Measurements from ENCODE around the gene CASR.

CASR gene

DNA sequence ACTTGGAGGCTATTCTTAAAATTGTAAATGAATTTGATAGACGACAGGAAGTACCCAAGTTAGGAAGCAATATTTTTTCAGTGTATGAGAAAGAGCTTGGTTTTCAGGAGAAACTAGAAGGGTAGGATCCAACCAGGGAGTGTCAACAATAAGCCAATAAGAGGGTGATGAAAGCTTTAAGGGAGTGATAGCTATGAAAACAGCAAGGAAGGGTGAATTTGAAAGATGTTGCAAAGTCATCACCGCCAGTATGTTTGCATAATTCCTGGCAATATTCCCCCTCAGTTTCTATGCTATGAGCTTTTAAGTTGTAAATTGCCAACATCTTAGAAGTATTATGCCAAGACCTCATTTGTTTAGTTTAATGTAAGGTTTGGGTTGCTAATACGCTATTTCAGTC is 129.8 kb downstream of the CASR start:
- no CpG with 5 or more reads among the region's 3 CpGs for WGBS (ENCODE audit: extremely low coverage, insufficient coverage, low lambda C conversion rate)
- Histone ChIP-seq H3K27me3 (ENCODE audit: insufficient read depth, low read length, poor library complexity) (no peaks in the 10 kb centered on the region), H2BK15ac (replicated peaks; ENCODE audit: low read depth) (no peak overlapping the region), H3K4me2 (ENCODE audit: low read length) (no peak overlapping the region), H3K9ac (ENCODE audit: low read length) (no peak overlapping the region), H3K4ac (ENCODE audit: low read depth, low read length) (no peak overlapping the region), H3K79me1 (ENCODE audit: low read length) (no peaks in the 10 kb centered on the region), H3K18ac (ENCODE audit: low read length) (no peak overlapping the region), H2AK5ac (ENCODE audit: low read length) (no peak overlapping the region), H3K36me3 (ENCODE audit: control insufficient read depth, insufficient read depth, low read length) (no peaks in the 10 kb centered on the region), H2BK120ac (ENCODE audit: low read depth, low read length) (no peak overlapping the region), H3K27ac (ENCODE audit: low read depth, low read length) (no peak overlapping the region), H4K5ac (ENCODE audit: low read length) (no peak overlapping the region), H2BK5ac (ENCODE audit: low read length) (no peak overlapping the region), H3K4me3 (ENCODE audit: low read length) (no peak overlapping the region), H3K23ac (ENCODE audit: low read length) (no peak overlapping the region), H3K79me2 (ENCODE audit: control insufficient read depth, insufficient read depth, low read length) (no peaks in the 10 kb centered on the region), H4K8ac (ENCODE audit: low read depth, low read length) (no peak overlapping the region), H3K4me1 (ENCODE audit: control insufficient read depth, low read depth, low read length) (no peaks in the 10 kb centered on the region), H3K56ac (ENCODE audit: low read length) (no peak overlapping the region)
- no peak for DNase-seq

DNA sequence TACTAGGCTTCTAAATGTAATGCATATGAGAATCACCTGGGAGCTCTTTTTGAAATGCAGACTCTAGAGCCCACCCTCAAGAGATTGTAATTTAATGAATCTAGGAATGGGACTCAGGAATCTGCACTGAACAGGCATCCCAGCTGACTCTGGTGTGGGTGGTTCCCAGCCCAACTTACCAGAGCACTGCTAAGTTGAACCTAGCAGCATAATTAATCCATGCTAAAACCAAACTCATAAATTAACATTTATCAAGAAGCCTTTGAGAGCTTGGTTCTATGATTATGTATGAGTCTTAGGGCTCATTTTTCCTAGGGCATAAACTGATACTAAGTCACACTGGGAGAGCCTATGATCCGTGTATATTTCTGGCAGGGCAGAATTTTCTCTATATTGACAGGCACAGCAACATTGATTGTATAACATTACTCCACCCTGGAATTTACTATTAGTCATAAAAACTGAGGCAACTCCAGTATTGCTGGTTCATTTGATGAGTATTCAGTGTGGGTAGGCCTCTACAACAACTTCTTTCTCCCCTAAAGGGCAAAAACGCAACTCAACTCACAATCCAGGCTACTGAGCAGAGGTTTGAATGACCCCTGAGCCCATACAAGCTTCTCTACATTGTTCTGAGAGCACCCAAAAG is 130.9 kb downstream of the CASR start:
- Histone ChIP-seq H3K79me1 (ENCODE audit: low read length) (no peaks in the 10 kb centered on the region), H2BK5ac (ENCODE audit: low read length) (no peak overlapping the region), H3K18ac (ENCODE audit: low read length) (no peak overlapping the region), H2AK5ac (ENCODE audit: low read length) (no peak overlapping the region), H3K36me3 (ENCODE audit: control insufficient read depth, insufficient read depth, low read length) (no peaks in the 10 kb centered on the region), H3K56ac (ENCODE audit: low read length) (no peak overlapping the region), H2BK15ac (replicated peaks; ENCODE audit: low read depth) (no peak overlapping the region), H3K4me1 (ENCODE audit: control insufficient read depth, low read depth, low read length) (no peaks in the 10 kb centered on the region), H3K27ac (ENCODE audit: low read depth, low read length) (no peak overlapping the region), H3K4me2 (ENCODE audit: low read length) (no peak overlapping the region), H3K4me3 (ENCODE audit: low read length) (no peak overlapping the region), H3K79me2 (ENCODE audit: control insufficient read depth, insufficient read depth, low read length) (no peaks in the 10 kb centered on the region), H3K4ac (ENCODE audit: low read depth, low read length) (no peak overlapping the region), H4K8ac (ENCODE audit: low read depth, low read length) (no peak overlapping the region), H3K27me3 (ENCODE audit: insufficient read depth, low read length, poor library complexity) (no peaks in the 10 kb centered on the region), H3K23ac (ENCODE audit: low read length) (no peak overlapping the region), H3K9ac (ENCODE audit: low read length) (no peak overlapping the region), H4K5ac (ENCODE audit: low read length) (no peak overlapping the region), H2BK120ac (ENCODE audit: low read depth, low read length) (no peak overlapping the region)
- no peak for DNase-seq
- WGBS (ENCODE audit: extremely low coverage, insufficient coverage, low lambda C conversion rate) = no CpG with 5 or more reads among the region's 2 CpGs

DNA sequence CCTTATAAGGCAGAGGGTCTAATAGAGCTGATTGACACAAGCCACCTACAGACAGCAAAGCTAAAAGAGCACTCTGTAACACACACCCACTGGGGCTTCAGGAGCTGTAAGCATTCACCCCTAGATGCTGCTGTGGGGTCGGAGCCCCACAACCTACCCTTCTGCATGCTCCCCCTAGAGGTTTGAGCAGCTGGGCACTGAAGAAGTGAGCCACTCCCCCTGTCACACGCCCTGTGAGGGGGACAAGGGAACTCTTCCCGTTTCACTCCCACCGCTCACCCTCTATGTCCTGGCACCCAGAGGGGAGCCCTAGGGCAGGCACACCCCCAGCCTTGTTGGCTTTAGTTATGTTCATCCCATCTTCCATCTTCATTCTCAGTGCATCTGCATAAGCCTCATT is 132.2 kb downstream of the CASR start:
- no peak overlapping the region for H3K4ac ChIP-seq (ENCODE audit: low read depth, low read length)
- no peak overlapping the region for H3K27ac ChIP-seq (ENCODE audit: low read depth, low read length)
- H4K8ac ChIP-seq (ENCODE audit: low read depth, low read length) = no peak overlapping the region
- peak overlapping the region; percentile 45 for H3K56ac ChIP-seq (ENCODE audit: low read length)
- H2BK5ac ChIP-seq (ENCODE audit: low read length) = no peak overlapping the region
- H3K79me2 ChIP-seq (ENCODE audit: control insufficient read depth, insufficient read depth, low read length) = no peaks in the 10 kb centered on the region
- no peaks in the 10 kb centered on the region for H3K4me1 ChIP-seq (ENCODE audit: control insufficient read depth, low read depth, low read length)
- H4K5ac ChIP-seq (ENCODE audit: low read length) = no peak overlapping the region
- no peaks in the 10 kb centered on the region for H3K27me3 ChIP-seq (ENCODE audit: insufficient read depth, low read length, poor library complexity)
- H3K4me3 ChIP-seq (ENCODE audit: low read length) = no peak overlapping the region
- no peaks in the 10 kb centered on the region for H3K36me3 ChIP-seq (ENCODE audit: control insufficient read depth, insufficient read depth, low read length)
- no peak overlapping the region for H2BK15ac ChIP-seq (replicated peaks; ENCODE audit: low read depth)
- no CpG with 5 or more reads among the region's 4 CpGs for WGBS (ENCODE audit: extremely low coverage, insufficient coverage, low lambda C conversion rate)
- H3K79me1 ChIP-seq (ENCODE audit: low read length) = no peaks in the 10 kb centered on the region
- no peak overlapping the region for H2AK5ac ChIP-seq (ENCODE audit: low read length)
- peak; percentile 62 for DNase-seq
- H3K9ac ChIP-seq (ENCODE audit: low read length) = no peak overlapping the region
- no peak overlapping the region for H2BK120ac ChIP-seq (ENCODE audit: low read depth, low read length)
- H3K23ac ChIP-seq (ENCODE audit: low read length) = no peak overlapping the region
- no peak overlapping the region for H3K18ac ChIP-seq (ENCODE audit: low read length)
- peak overlapping the region; percentile 37 for H3K4me2 ChIP-seq (ENCODE audit: low read length)

DNA sequence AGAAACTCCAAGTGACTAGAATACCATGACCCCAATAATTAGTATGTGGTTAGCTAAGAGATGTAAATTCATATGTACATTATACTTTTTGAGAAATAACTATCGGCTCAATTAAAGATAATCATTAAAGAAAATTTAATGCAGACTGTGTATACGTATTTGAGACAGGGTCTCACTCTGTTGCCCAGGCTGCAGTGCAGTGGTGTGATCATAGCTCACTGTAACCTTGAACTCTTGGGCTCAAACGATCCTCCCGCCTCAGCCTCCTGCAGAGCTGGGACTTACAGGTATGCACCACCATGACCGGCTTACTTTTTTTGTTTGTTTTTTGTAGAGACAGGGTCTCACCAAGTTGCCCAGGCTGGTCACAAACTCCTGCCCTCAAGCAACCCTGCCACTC is 132.9 kb downstream of the CASR start:
- Histone ChIP-seq H2BK15ac (replicated peaks; ENCODE audit: low read depth) (no peak overlapping the region), H3K4me2 (ENCODE audit: low read length) (no peak overlapping the region), H3K27me3 (ENCODE audit: insufficient read depth, low read length, poor library complexity) (no peaks in the 10 kb centered on the region), H3K4me1 (ENCODE audit: control insufficient read depth, low read depth, low read length) (no peaks in the 10 kb centered on the region), H3K18ac (ENCODE audit: low read length) (no peak overlapping the region), H3K23ac (ENCODE audit: low read length) (no peak overlapping the region), H3K79me1 (ENCODE audit: low read length) (no peaks in the 10 kb centered on the region), H3K27ac (ENCODE audit: low read depth, low read length) (no peak overlapping the region), H2AK5ac (ENCODE audit: low read length) (no peak overlapping the region), H3K79me2 (ENCODE audit: control insufficient read depth, insufficient read depth, low read length) (no peaks in the 10 kb centered on the region), H3K36me3 (ENCODE audit: control insufficient read depth, insufficient read depth, low read length) (no peaks in the 10 kb centered on the region), H3K56ac (ENCODE audit: low read length) (no peak overlapping the region), H3K4ac (ENCODE audit: low read depth, low read length) (no peak overlapping the region), H4K5ac (ENCODE audit: low read length) (no peak overlapping the region), H2BK120ac (ENCODE audit: low read depth, low read length) (no peak overlapping the region), H4K8ac (ENCODE audit: low read depth, low read length) (no peak overlapping the region), H2BK5ac (ENCODE audit: low read length) (no peak overlapping the region), H3K9ac (ENCODE audit: low read length) (no peak overlapping the region), H3K4me3 (ENCODE audit: low read length) (no peak overlapping the region)
- WGBS (ENCODE audit: extremely low coverage, insufficient coverage, low lambda C conversion rate) = no CpG with 5 or more reads among the region's 5 CpGs
- DNase-seq = no peak

DNA sequence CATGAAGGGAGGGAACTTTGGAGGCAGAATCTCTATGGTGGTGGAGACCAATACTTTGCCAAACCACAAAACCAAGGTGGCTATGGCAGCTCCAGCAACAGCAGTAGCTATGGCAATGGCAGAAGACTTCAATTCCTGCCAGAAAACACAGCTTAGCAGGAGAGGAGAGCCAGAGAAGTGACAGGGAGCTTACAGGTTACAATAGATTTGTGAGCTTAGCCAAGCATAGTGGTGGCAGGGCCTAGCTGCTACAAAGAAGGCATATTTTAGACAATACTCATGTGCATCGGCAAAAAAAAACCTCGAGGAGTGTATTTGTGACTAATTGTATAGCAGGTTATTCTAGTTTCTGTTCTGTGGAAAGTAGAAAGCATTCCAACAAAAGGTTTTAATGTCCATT is 135.2 kb downstream of the CASR start:
- H3K36me3 ChIP-seq (ENCODE audit: control insufficient read depth, insufficient read depth, low read length) = no peaks in the 10 kb centered on the region
- H3K18ac ChIP-seq (ENCODE audit: low read length) = no peak overlapping the region
- no peak for DNase-seq
- no peak overlapping the region for H3K4me3 ChIP-seq (ENCODE audit: low read length)
- H3K79me1 ChIP-seq (ENCODE audit: low read length) = no peaks in the 10 kb centered on the region
- H4K8ac ChIP-seq (ENCODE audit: low read depth, low read length) = no peak overlapping the region
- no peaks in the 10 kb centered on the region for H3K27me3 ChIP-seq (ENCODE audit: insufficient read depth, low read length, poor library complexity)
- H2BK5ac ChIP-seq (ENCODE audit: low read length) = no peak overlapping the region
- H3K56ac ChIP-seq (ENCODE audit: low read length) = no peak overlapping the region
- no peak overlapping the region for H2BK15ac ChIP-seq (replicated peaks; ENCODE audit: low read depth)
- no peak overlapping the region for H3K4me2 ChIP-seq (ENCODE audit: low read length)
- no peak overlapping the region for H3K4ac ChIP-seq (ENCODE audit: low read depth, low read length)
- no peaks in the 10 kb centered on the region for H3K79me2 ChIP-seq (ENCODE audit: control insufficient read depth, insufficient read depth, low read length)
- WGBS (ENCODE audit: extremely low coverage, insufficient coverage, low lambda C conversion rate) = no CpG with 5 or more reads among the region's 2 CpGs
- H3K23ac ChIP-seq (ENCODE audit: low read length) = no peak overlapping the region
- no peak overlapping the region for H3K27ac ChIP-seq (ENCODE audit: low read depth, low read length)
- no peak overlapping the region for H3K9ac ChIP-seq (ENCODE audit: low read length)
- no peak overlapping the region for H2AK5ac ChIP-seq (ENCODE audit: low read length)
- no peak overlapping the region for H2BK120ac ChIP-seq (ENCODE audit: low read depth, low read length)
- no peaks in the 10 kb centered on the region for H3K4me1 ChIP-seq (ENCODE audit: control insufficient read depth, low read depth, low read length)
- no peak overlapping the region for H4K5ac ChIP-seq (ENCODE audit: low read length)

All from mesendoderm (in vitro differentiated cells).